Measurements from ENCODE around the gene PDE12.

PDE12 gene

GRCh38 chr3:57555738-57556458 is at the start of gene PDE12:
Gene PDE12 (plus strand): TSS chr3:57556274. CDS start chr3:57556380, 106 bp downstream.
- peak; percentile 95 for DNase-seq

DNA sequence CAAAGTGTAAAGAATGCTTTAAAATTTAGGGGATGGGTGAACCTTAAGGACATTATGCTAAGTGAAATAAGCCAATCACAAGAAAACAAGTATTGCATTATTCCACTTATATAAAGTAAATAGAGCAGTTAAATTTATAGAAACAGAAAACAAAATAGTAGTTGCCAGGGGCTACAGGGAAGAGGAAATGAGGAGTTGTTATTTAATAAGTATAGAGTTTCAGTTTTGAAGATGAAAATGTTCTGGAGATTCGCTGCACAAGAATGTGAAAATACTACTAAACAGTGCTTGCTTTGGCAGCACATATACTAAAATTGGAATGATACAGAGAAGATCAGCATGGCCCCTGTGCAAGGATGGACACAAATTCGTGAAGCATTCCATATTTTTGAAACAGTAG is 43.9 kb upstream of the PDE12 start:
- DNase-seq: no peak

GRCh38 chr3:57518276-57518915 is 37.7 kb upstream of the PDE12 start:
- no peak for DNase-seq

GRCh38 chr3:57530071-57530608 is 25.9 kb upstream of the PDE12 start:
- DNase-seq: no peak

GRCh38 chr3:57538465-57538864 is 17.6 kb upstream of the PDE12 start:
- DNase-seq: no peak

DNA sequence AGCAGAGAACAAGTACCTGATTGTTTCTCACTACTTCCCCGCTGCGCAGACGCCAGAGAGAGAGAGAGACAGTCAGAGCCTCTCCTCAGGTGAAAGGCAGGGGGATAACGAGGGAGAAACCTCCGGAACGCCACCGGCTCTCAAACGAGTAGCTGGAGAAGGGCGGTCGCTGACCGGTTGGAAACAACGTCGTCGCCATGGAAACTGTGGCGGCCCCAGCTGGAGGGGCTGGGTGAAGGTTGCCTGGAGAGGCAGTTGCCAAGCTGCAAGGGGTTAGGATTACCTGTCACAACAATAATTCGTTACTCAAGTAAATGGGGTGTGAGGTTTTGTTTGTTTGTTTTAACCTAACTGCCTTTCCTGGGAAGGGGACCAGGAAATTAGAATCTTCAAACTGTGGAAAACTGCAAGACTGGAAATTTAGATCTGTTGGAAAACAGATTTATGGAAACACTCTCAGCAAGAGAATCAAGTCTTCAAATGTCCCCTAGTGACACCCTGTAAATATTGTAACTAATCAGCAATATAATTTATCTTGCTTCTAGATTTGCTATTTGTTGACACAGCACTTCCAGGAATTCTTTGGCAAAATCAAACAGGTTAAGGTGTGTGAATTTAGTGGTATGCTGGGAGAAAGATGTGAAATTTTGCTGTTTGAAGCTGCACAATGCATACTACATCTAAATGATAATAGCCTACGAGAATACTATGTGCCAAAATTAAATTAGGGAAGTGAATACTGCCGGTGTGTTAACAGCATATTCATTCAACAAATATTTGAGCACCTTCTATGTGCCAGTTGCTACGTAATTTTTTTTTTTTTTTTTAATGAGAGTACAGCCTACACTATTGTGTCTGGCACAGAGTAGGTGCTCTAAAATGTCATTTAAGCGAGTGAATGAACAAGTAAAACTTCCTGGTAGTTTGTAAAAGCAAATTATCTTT is 11.6 kb upstream of the PDE12 start, which contains the start of gene DNAH12:
Gene DNAH12 (minus strand): TSS at position 164 of the 945 bp plus-strand sequence. CDS start 1,474 bp downstream, outside the sequence.
- DNase-seq: no peak

- DNase-seq: no peak
These were observed 10.3 kb upstream of the PDE12 start for GRCh38 chr3:57545636-57546268.

DNA sequence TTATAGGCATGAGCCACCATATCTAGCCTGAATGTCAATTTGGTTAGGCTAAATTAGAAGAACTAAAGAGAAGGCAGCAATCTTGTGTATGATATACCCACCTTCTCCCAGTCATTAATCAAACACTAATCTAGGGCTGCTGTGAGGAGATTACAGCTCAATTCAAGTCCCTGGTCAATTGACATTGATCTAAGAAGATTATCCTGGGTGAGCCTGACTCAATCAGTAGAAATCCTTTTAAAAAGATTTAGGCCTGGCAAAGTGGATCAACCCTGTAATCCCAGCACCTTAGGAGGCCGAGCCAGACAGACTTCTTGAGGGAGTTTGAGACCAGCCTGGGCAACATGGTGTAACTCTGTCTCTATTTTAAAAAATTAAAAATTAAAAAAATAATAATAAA is 9.5 kb upstream of the PDE12 start:
- no peak for DNase-seq

DNA sequence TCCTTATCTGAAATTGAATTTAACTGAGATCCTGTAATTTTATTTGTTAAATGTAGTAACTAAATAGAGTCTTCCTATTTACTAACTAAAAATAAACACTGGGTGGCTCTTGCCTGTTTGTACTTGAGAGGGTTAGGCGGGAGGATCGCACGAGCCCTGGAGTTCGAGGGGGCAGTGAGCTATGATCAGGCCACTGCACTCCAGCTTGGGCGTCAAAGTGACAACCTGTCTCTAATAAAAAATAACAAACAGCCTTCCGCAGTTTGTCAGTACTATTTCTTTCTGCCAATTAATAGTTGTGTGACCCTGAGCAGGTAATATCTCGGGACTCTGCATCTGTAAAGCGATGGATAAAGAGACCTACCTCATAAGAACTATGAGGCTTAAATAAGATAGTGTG is 768 bp upstream of the PDE12 start:
- DNase-seq: no peak

GRCh38 chr3:57556459-57557084 is 498 bp downstream of the PDE12 start:
- DNase-seq: peak; percentile 68

DNA sequence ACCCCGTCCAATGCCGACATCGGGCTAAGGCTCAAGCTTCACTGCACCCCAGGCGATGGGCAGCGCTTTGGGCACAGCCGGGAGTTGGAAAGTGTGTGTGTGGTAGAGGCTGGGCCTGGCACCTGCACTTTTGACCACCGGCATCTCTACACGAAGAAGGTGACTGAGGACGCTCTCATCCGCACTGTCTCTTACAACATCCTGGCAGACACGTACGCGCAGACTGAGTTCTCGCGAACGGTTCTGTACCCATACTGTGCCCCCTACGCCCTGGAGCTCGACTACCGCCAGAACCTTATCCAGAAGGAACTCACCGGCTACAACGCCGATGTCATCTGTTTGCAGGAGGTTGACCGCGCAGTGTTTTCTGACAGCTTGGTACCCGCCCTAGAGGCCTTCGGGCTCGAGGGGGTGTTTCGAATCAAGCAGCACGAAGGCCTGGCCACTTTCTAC is 1.0 kb downstream of the PDE12 start:
- DNase-seq: no peak

- no peak for DNase-seq
These were observed 3.5 kb downstream of the PDE12 start for GRCh38 chr3:57559526-57559925.

GRCh38 chr3:57569859-57570450 is 13.9 kb downstream of the PDE12 start:
- no peak for DNase-seq

DNA sequence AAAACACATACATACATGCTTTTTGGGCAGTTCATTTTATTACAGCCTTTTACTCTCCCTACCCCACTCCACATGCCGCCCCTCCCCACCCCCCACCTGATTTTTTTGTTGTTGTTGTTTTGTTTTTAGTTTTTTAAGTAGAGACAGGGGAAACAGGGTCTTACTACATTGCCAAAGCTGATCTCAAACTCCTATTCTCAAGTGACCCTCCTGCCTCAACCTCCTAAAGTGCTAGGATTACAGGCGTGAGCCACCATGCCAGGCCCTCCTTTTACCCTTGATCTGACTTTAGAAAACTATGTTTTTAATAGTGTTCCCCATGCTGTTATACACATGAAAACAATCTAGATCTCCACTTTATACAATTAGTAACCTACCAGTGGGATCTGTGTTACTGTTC is 14.8 kb downstream of the PDE12 start:
- DNase-seq: no peak

GRCh38 chr3:57572096-57572495 is 16.0 kb downstream of the PDE12 start:
- no peak for DNase-seq

DNA sequence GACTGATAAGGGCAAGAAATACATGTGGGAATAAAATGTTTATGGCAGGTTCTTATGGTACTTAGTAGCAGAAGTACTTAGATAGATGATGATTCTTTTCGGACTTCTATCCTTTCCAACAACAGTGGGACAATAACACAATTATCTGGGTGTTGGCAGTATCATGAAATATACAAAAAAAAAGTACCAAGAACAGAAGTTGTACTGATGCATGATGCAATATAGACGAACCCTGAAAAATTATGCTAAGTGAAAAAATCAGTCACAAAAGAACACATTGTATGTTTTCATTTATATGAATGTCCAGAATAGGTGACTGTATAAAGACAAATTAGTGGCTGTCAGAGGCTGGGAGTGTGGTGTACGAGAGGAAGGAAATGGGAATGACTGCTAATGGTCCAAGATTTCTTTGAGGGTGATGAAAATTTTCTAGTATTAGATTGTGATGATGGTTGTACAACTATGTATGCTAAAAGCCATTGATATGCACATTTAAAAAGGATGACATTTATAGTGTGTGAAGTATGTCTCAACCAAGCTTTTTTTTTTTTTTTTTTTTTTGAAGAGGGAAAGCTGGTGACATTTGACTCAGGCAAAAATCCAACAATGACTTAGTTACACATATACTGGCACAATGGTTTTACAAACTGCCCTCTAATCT is 20.0 kb downstream of the PDE12 start:
- no peak for DNase-seq

- no peak for DNase-seq
These were observed 21.7 kb downstream of the PDE12 start for GRCh38 chr3:57577801-57578200.

DNA sequence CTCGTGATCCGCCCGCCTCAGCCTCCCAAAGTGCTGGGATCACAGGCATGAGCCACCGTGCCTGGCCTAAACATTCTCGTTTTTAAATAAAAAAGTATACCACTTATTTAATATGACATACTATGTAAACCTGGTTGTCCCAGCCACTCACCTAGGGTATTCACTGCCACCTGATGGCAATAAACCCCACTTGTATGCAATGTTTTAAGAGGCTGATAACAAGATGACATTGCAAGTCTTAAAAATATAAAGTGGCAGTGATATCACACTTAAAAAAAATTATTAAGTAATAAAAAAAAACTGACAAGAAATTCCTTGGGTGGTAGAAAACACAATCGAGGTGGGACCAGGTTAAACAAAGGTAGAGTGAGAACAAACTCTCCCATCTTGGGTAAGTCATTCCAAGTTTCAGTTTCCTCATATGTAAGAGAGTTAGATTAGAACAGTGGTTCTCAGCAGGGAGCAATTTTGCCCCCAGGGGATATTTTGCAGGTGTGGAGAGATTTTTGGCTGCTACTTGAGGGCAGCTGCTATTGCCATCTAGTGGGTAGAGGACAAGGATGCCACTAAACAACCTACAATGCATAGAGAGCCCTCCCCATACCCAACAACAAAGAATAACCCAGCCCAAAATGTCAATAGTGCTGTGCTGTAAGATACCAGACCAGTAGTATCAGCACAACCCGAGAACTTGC is 26.5 kb downstream of the PDE12 start:
- DNase-seq: no peak

DNA sequence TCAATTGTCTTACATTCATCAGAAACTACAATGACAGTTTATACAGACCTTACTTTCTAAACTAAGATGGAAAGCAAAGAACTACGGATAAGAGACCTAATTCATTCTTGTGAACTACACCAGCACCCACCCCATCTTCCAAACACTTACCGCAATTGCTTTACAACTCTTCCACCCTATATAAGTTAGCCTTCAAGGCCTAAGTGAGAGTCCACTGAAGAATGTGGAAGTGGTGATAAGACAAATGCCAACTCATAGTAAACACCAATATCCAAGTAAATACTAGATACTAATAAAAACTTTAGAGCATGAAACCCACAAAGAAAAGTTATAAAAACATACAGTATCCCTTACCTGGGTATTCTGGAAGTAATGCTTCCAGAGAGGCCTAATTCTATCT is 27.5 kb downstream of the PDE12 start:
- DNase-seq: no peak

- no peak for DNase-seq
These were observed 30.7 kb downstream of the PDE12 start for GRCh38 chr3:57586778-57587177.

Data from KG1 (cell line).